SH-SY5Y (cell line): ENCODE results near the gene NAA35.

Experiments
- GATA2 ChIP-seq: IDR thresholded peaks from 2 replicates; pipeline ENCODE4 v1.6.1; 2011; ENCODE audit warnings: mild to moderate bottlenecking, low read depth, low read length
- GATA3 ChIP-seq: IDR thresholded peaks from 2 replicates; pipeline ENCODE4 v1.6.1; 2011; ENCODE audit warnings: low read depth, mild to moderate bottlenecking, low read length, moderate library complexity

DNA sequence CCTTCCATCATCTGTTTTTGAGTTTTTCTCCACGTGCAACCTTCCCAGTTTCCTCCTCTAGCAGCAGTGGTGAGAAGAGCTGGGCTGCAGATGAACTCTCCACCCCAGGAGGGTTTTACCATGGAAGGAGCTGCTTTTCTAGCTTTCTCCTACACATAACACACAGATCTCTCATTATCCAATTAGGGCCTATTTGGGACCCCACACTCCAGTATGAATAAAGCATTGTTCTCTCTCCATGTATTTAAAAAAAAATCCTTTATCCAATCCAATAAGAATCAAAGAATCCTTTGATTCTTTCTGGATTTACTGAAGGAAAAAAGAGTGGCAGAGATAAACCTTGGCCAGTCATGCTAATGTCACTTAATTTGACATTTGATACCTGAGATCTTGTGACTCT is 31.6 kb upstream of the NAA35 start:
- TF ChIP-seq GATA2 (no peak), GATA3 (no peak)
